ENCODE data around the gene SLC22A23.

The SLC22A23 gene

GRCh38 chr6:3231247-3232016 is 225.4 kb downstream of the SLC22A23 start:
- Histone ChIP-seq H3K27ac (ENCODE audit: extremely low read depth, low read depth, low read length) (peak overlapping the region; percentile 94), H3K9me3 (ENCODE audit: control insufficient read depth, insufficient read depth, low read depth, low read length) (no peaks in the 10 kb centered on the region), H3K4me1 (ENCODE audit: control insufficient read depth, insufficient read depth, low read length) (peaks cover 7% of the 10 kb centered on the region; the same call in 1 of the 2 replicates), H3K4me3 (ENCODE audit: low read depth, low read length) (peak overlapping the region; percentile 71), H3K36me3 (ENCODE audit: control insufficient read depth in 2 of 2, insufficient read depth in 1 of 2, low read length in 2 of 2) (no peaks in the 10 kb centered on the region)
- POLR2A ChIA-PET = interaction anchor here (0.7 to 3.5 kb wide), 13 partner anchors 8 to 260 kb away, joined by 3 to 21 read pairs (median 7); partner anchors contain the start of genes PSMG4, SERPINB6 and TUBB2A
- CTCF ChIA-PET = interaction anchor here (0.7 to 3.0 kb wide), 5 partner anchors 16 to 512 kb away, joined by 3 to 27 read pairs (median 4); no protein-coding TSS in a partner anchor
- TF ChIP-seq ZEB2 (tag by site-specific recombination; IDR thresholded peaks at IDR 0.05) = peak; percentile 40; the same call in 1 of the 2 replicates
- TF ChIP-seq, protein P1, sequence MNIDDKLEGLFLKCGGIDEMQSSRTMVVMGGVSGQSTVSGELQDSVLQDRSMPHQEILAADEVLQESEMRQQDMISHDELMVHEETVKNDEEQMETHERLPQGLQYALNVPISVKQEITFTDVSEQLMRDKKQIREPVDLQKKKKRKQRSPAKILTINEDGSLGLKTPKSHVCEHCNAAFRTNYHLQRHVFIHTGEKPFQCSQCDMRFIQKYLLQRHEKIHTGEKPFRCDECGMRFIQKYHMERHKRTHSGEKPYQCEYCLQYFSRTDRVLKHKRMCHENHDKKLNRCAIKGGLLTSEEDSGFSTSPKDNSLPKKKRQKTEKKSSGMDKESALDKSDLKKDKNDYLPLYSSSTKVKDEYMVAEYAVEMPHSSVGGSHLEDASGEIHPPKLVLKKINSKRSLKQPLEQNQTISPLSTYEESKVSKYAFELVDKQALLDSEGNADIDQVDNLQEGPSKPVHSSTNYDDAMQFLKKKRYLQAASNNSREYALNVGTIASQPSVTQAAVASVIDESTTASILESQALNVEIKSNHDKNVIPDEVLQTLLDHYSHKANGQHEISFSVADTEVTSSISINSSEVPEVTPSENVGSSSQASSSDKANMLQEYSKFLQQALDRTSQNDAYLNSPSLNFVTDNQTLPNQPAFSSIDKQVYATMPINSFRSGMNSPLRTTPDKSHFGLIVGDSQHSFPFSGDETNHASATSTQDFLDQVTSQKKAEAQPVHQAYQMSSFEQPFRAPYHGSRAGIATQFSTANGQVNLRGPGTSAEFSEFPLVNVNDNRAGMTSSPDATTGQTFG (tag by site-specific recombination; IDR thresholded peaks at IDR 0.05; ENCODE audit: borderline replicate concordance) = no peak
- no peak; the same call in 1 of the 2 replicates for TF ChIP-seq ZNF391 (tag by site-specific recombination; IDR thresholded peaks at IDR 0.05; ENCODE audit: borderline replicate concordance, low read depth)
- 0 out of 2 replicates have a peak, but pooled peaks have one; percentile 5 for TF ChIP-seq GFI1B (tag by site-specific recombination; IDR thresholded peaks at IDR 0.05)
- no peak for TF ChIP-seq ZNF529 (tag by site-specific recombination; IDR thresholded peaks at IDR 0.05; ENCODE audit: insufficient replicate concordance)
- no peak for TF ChIP-seq ZNF521 (tag by site-specific recombination; IDR thresholded peaks at IDR 0.05)
- TF ChIP-seq ZNF571 (tag by site-specific recombination; IDR thresholded peaks at IDR 0.05) = no peak
- TF ChIP-seq KLF7 (tag by site-specific recombination; IDR thresholded peaks at IDR 0.05; ENCODE audit: borderline replicate concordance) = no peak
- peak; percentile 6; the same call in 1 of the 2 replicates for TF ChIP-seq GLIS1 (tag by site-specific recombination; IDR thresholded peaks at IDR 0.05)
- TF ChIP-seq ZNF701 (tag by site-specific recombination; IDR thresholded peaks at IDR 0.05) = no peak
- TF ChIP-seq ZNF223 (tag by site-specific recombination; IDR thresholded peaks at IDR 0.05) = no peak
- no peak for TF ChIP-seq ZNF426 (tag by site-specific recombination; IDR thresholded peaks at IDR 0.05)
- TF ChIP-seq, protein P2, sequence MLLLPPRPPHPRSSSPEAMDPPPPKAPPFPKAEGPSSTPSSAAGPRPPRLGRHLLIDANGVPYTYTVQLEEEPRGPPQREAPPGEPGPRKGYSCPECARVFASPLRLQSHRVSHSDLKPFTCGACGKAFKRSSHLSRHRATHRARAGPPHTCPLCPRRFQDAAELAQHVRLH (tag by site-specific recombination; IDR thresholded peaks at IDR 0.05) = no peak
- no peak for TF ChIP-seq ZNF48 (tag by site-specific recombination; IDR thresholded peaks at IDR 0.05)
- no peak for TF ChIP-seq ZNF324 (tag by site-specific recombination; IDR thresholded peaks at IDR 0.05)
- no peak for TF ChIP-seq ZNF658 (tag by site-specific recombination; IDR thresholded peaks at IDR 0.05)
- no peak for TF ChIP-seq ZNF416 (tag by site-specific recombination; IDR thresholded peaks at IDR 0.05)
- TF ChIP-seq ZNF548 (tag by site-specific recombination; IDR thresholded peaks at IDR 0.05) = no peak
- TF ChIP-seq ZNF174 (tag by site-specific recombination; IDR thresholded peaks at IDR 0.05) = no peak
- TF ChIP-seq ZBTB11 (tag by site-specific recombination; conservative IDR thresholded peaks at IDR 0.05; ENCODE audit: low read depth) = no peak; the same call in 1 of the 2 replicates
- TF ChIP-seq ZNF23 (tag by site-specific recombination; IDR thresholded peaks at IDR 0.05; ENCODE audit: borderline replicate concordance) = no peak
- peak; percentile 42 for TF ChIP-seq ZNF629 (tag by site-specific recombination; IDR thresholded peaks at IDR 0.05)
- peak; percentile 97 for TF ChIP-seq ZBTB20 (tag by site-specific recombination; IDR thresholded peaks at IDR 0.05)
- TF ChIP-seq ZNF677 (tag by site-specific recombination; IDR thresholded peaks at IDR 0.05) = no peak
- TF ChIP-seq, protein P3, sequence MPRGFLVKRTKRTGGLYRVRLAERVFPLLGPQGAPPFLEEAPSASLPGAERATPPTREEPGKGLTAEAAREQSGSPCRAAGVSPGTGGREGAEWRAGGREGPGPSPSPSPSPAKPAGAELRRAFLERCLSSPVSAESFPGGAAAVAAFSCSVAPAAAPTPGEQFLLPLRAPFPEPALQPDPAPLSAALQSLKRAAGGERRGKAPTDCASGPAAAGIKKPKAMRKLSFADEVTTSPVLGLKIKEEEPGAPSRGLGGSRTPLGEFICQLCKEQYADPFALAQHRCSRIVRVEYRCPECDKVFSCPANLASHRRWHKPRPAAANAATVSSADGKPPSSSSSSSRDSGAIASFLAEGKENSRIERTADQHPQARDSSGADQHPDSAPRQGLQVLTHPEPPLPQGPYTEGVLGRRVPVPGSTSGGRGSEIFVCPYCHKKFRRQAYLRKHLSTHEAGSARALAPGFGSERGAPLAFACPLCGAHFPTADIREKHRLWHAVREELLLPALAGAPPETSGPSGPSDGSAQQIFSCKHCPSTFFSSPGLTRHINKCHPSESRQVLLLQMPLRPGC (tag by site-specific recombination; IDR thresholded peaks at IDR 0.05) = 0 out of 2 replicates have a peak, but pooled peaks have one; percentile 23
- TF ChIP-seq ZNF660 (tag by site-specific recombination; IDR thresholded peaks at IDR 0.05) = no peak
- TF ChIP-seq ZNF133 (tag by site-specific recombination; IDR thresholded peaks at IDR 0.05) = no peak
- TF ChIP-seq FEZF1 (tag by site-specific recombination; IDR thresholded peaks at IDR 0.05) = peak; percentile 55
- TF ChIP-seq KLF9 (tag by site-specific recombination; IDR thresholded peaks at IDR 0.05; ENCODE audit: low read depth) = no peak
- TF ChIP-seq ZNF341 (tag by site-specific recombination; IDR thresholded peaks at IDR 0.05; ENCODE audit: low read depth) = peak; percentile 99
- peak; percentile 25; the same call in 1 of the 2 replicates for TF ChIP-seq KLF1 (tag by site-specific recombination; IDR thresholded peaks at IDR 0.05)
